HepG2 (cell line): ENCODE data around the gene ODAPH.

Experiments used
- CTCF ChIP-seq: sonication (generic); formaldehyde crosslinking; IDR thresholded peaks from 2 replicates; pipeline ENCODE4 v1.5.0; 2020; ENCODE audit warnings: mild to moderate bottlenecking, missing genetic modification reagents, moderate library complexity
- EP300 ChIP-seq, 3 experiments: sonication (generic) in 1 of 3; formaldehyde crosslinking in 1 of 3; IDR thresholded peaks; 2 replicates each; pipeline versions ENCODE4 v1.5.1 to v1.6.1; 2011 to 2020; ENCODE audit warnings: low read depth in 2 of 3, low read length in 2 of 3, borderline replicate concordance in 1 of 3, improper control_type of control experiment in 1 of 3, mild to moderate bottlenecking in 1 of 3, missing genetic modification reagents in 1 of 3, moderate library complexity in 1 of 3
- RAD21 ChIP-seq: fragments of 450-650 bp; formaldehyde crosslinking; IDR thresholded peaks from 2 replicates; pipeline ENCODE4 v1.5.0; 2020; ENCODE audit warnings: mild to moderate bottlenecking
- RELA ChIP-seq: sonication (generic); formaldehyde crosslinking; IDR thresholded peaks from 2 replicates; pipeline ENCODE4 v1.4.0; 2020; ENCODE audit warnings: missing genetic modification reagents
- THAP7 ChIP-seq: sonication (generic); formaldehyde crosslinking; IDR thresholded peaks from 2 replicates; pipeline ENCODE4 v1.8.1; 2023; ENCODE audit warnings: mild to moderate bottlenecking, missing genetic modification reagents
- ZZZ3 ChIP-seq: sonication (generic); formaldehyde crosslinking; IDR thresholded peaks from 2 replicates; pipeline ENCODE4 v1.4.0; 2020; ENCODE audit warnings: missing genetic modification reagents, mild to moderate bottlenecking, borderline replicate concordance

- TF ChIP-seq RAD21 (CRISPR knock-in tag) (no peak), THAP7 (CRISPR knock-in tag) (no peak), CTCF (no peak), RELA (CRISPR knock-in tag) (no peak), EP300 (IDR thresholded peaks at IDR 0.05; ENCODE audit: low read depth in 2 of 2, low read length in 2 of 2) (no peak), EP300 (CRISPR knock-in tag; IDR thresholded peaks at IDR 0.05; ENCODE audit: borderline replicate concordance) (no peak), ZZZ3 (CRISPR knock-in tag) (no peak)
These were observed 28.4 kb upstream of the ODAPH start for GRCh38 chr4:75527482-75527881.
